ENCODE results near the gene KCMF1.

The KCMF1 gene

DNA sequence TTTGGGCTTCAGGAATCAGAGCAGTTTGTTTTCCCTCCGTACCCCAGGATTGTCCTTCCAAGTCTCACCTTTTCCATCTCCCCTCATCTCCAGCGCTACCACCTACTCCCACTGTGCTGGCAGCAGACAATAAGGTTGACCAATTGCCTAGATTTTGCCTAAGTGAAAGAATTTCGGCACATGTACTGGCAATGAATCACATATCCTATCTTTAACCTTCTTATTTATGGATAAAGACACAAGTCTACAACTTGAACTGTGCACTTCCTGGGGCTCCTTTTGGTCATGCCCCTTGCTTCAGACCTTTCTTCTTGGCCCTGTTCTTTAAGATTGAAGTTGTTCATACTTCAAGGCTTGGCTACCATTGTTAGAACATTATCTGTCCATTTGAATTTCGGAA, 71.4 kb downstream of the KCMF1 start:
- Histone ChIP-seq H3K27ac (no peak overlapping the region), H3K9ac (no peak overlapping the region), H2AFZ (ENCODE audit: low read depth) (no peak overlapping the region), H3K4me1 (ENCODE audit: low read depth, poor library complexity, severe bottlenecking) (peaks cover 10% of the 10 kb centered on the region), H3K36me3 (ENCODE audit: insufficient read depth) (no peaks in the 10 kb centered on the region), H3K27me3 (ENCODE audit: insufficient read depth, low read depth) (no peaks in the 10 kb centered on the region), H3K4me2 (no peak overlapping the region), H4K20me1 (ENCODE audit: insufficient read depth) (no peaks in the 10 kb centered on the region), H3K79me2 (ENCODE audit: insufficient read depth, low read depth) (no peaks in the 10 kb centered on the region; the same call in 1 of the 2 replicates), H3K4me3 (IDR thresholded peaks at IDR 0.05; ENCODE audit: insufficient read depth, low read depth, low read length) (no peak overlapping the region)
- TF ChIP-seq CTCF (conservative IDR thresholded peaks at IDR 0.05; ENCODE audit: low read depth, low read length), result no peak

DNA sequence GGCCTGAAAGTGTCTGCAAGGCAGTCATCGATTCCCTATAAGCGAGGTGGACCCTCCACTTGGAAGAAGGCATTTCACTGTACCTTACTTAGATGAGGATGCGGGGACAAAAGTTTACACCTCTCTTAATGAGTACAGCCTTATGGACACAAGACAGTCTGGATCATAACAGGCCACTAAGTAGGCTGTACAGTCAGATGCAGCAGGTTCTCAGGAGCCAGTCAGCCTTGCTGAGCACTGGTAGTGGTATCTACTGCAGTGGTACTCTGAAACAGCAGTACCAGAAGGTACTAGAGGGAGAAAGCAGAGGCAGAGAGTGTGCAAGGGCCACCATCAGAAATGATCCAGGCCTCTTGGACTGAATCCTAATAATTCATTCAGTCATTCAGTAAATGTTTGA, 77.6 kb downstream of the KCMF1 start:
- no peaks in the 10 kb centered on the region for H3K27me3 ChIP-seq (ENCODE audit: insufficient read depth, low read depth)

GRCh38 chr2:85049236-85049635, 78.3 kb downstream of the KCMF1 start:
- peaks cover 13% of the 10 kb centered on the region for H3K4me1 ChIP-seq (ENCODE audit: low read depth, poor library complexity, severe bottlenecking)
- no peak overlapping the region for H3K9ac ChIP-seq
- H2AFZ ChIP-seq (ENCODE audit: low read depth), result no peak overlapping the region
- H3K79me2 ChIP-seq (ENCODE audit: insufficient read depth, low read depth), result no peaks in the 10 kb centered on the region
- no peak for TF ChIP-seq CTCF (conservative IDR thresholded peaks at IDR 0.05; ENCODE audit: low read depth, low read length)
- no peaks in the 10 kb centered on the region for H3K27me3 ChIP-seq (ENCODE audit: insufficient read depth, low read depth)
- no peak overlapping the region for H3K4me2 ChIP-seq
- H3K36me3 ChIP-seq (ENCODE audit: insufficient read depth), result no peaks in the 10 kb centered on the region
- no peak overlapping the region for H3K4me3 ChIP-seq (IDR thresholded peaks at IDR 0.05; ENCODE audit: insufficient read depth, low read depth, low read length)
- H4K20me1 ChIP-seq (ENCODE audit: insufficient read depth), result no peaks in the 10 kb centered on the region
- H3K27ac ChIP-seq, result no peak overlapping the region

More for the DNA sequence above, 77.6 kb downstream of the KCMF1 start:
- Histone ChIP-seq H3K79me2 (ENCODE audit: insufficient read depth, low read depth) (no peaks in the 10 kb centered on the region), H3K4me1 (ENCODE audit: low read depth, poor library complexity, severe bottlenecking) (peaks cover 13% of the 10 kb centered on the region), H4K20me1 (ENCODE audit: insufficient read depth) (no peaks in the 10 kb centered on the region), H3K36me3 (ENCODE audit: insufficient read depth) (no peaks in the 10 kb centered on the region), H2AFZ (ENCODE audit: low read depth) (no peak overlapping the region), H3K4me3 (IDR thresholded peaks at IDR 0.05; ENCODE audit: insufficient read depth, low read depth, low read length) (no peak overlapping the region), H3K9ac (no peak overlapping the region), H3K27ac (no peak overlapping the region), H3K4me2 (no peak overlapping the region)
- TF ChIP-seq CTCF (conservative IDR thresholded peaks at IDR 0.05; ENCODE audit: low read depth, low read length), result no peak

DNA sequence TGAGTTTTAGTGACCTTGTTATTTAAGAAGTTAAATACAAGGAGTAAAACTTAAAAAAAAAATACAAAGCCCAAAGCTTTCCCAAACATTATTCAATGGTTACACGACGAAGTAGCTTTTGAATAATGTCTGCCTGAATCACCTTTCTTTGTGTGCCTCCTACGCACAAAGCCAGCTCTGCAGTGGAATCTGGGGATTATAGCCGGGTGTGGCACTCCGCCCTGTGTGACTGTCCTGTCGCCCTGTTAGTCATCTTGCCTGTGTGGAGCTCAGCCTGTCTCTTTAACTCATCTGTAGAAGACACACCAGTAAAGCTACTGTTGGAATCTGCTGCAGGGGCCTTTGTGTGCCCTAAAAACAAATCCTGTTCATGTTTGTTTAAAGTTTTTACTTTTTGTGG, 82.8 kb downstream of the KCMF1 start:
- Histone ChIP-seq H3K36me3 (ENCODE audit: insufficient read depth) (no peaks in the 10 kb centered on the region), H3K4me1 (ENCODE audit: low read depth, poor library complexity, severe bottlenecking) (no peaks in the 10 kb centered on the region), H3K27me3 (ENCODE audit: insufficient read depth, low read depth) (no peaks in the 10 kb centered on the region), H3K9ac (no peak overlapping the region), H3K79me2 (ENCODE audit: insufficient read depth, low read depth) (no peaks in the 10 kb centered on the region), H3K27ac (no peak overlapping the region), H3K4me2 (no peak overlapping the region), H3K4me3 (IDR thresholded peaks at IDR 0.05; ENCODE audit: insufficient read depth, low read depth, low read length) (no peak overlapping the region), H4K20me1 (ENCODE audit: insufficient read depth) (no peaks in the 10 kb centered on the region), H2AFZ (ENCODE audit: low read depth) (no peak overlapping the region)
- no peak for TF ChIP-seq CTCF (conservative IDR thresholded peaks at IDR 0.05; ENCODE audit: low read depth, low read length)

All from KMS-11 (cell line).